Brain pericyte (primary cell): Measurements from ENCODE around the gene GPRIN1.
"Not testable (repeated sequence)": the region's sequence is repeated elsewhere in the genome, so short reads cannot be mapped to it uniquely, and the experiment has no call there.

Source experiments
- DNase-seq: peaks from one replicate; pipeline ENCODE4 v3.0.0-alpha.2; 2012; ENCODE audit warnings: low read depth, low spot score

Gene GPRIN1

GRCh38 chr5:176597417-176598389 lies 12.3 kb downstream of the GPRIN1 start:
- DNase-seq = no peak

DNA sequence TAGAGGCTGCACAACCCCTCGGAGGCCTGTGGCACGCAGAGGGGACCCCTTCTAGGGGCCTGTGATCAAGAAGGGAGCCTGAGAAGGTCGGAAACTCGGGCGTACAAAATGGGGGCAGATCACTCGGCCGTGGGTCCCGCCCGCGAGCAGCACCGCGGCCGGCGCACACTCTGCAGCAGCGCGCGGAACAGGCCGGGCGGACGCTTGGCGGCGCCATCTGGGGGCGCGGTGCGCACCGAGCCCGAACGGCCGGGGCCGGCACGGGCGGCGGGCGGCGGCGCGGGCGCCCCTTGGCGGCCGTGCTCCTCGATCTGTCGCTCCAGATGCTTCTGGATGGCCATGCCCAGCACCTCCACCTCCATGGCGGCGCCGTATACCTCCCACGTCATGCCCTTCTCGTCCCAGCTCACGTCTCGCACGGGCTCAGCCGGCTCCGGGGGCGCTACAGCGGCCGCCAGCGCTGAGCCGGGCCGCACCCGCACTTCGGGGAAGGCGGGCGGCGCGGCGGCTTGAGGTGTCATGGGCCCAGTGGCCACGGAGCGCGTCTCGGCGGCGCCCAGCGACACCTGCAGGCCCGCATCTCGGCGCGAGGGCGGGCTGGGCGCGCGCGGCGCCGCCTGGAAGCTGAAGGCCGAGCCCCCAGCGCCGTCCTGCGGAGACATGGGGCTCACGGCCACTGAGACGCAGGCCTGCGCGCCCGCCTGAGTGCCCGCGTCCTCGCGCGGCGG lies 13.1 kb downstream of the GPRIN1 start:
- no peak for DNase-seq

DNA sequence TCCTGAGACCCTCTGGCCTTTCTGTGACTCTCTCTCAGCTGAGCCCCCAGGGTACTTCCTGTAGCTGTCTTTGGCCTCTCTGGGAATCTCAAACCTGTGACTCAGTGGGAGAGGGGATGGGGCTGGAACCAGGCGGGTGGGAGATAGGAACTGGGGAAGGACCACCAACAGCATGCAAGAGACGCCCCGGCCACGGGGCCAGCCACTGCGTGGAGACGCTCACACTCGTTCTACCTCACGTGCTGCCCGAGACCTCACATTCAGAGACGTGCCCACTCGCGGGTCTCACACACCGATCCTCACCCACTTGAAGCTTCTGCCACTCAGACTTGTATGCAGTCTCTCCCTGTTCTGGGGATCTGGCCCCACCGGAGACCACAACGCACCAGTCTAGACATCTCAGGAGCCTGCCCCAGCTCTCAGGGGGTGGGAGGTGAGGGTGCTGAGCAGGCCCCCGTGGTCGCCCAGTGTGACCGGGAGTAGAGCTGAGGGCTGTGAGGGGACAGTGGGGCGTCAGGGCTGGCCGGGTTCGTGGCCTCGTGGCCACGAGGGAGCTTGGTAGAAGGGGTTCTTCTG lies 13.8 kb downstream of the GPRIN1 start:
- DNase-seq = no peak

DNA sequence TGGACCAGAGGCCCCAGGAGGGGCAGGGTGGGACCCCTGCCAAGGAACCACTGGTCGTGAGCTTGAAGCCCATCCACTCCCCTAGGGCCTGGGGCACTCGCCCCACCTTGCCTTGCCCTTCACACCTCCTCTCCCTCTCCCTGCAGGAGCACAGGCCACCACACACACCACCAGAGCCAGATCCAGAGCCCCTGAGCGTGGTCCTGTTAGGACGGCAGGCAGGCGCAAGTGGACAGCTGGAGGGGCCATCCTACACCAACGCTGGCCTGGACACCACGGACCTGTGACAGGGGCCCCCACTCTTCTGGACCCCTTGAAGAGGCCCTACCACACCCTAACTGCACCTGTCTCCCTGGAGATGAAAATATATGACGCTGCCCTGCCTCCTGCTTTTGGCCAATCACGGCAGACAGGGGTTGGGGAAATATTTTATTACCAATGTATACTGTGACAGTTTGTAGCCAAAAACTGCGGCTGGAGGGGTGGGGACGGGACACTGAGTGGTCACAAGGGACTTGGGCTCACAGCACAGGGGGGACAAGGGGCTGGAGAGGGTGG lies 14.5 kb downstream of the GPRIN1 start:
- DNase-seq = no peak

- DNase-seq = no peak
Observed at GRCh38 chr5:176594554-176594953, 15.4 kb downstream of the GPRIN1 start.

DNA sequence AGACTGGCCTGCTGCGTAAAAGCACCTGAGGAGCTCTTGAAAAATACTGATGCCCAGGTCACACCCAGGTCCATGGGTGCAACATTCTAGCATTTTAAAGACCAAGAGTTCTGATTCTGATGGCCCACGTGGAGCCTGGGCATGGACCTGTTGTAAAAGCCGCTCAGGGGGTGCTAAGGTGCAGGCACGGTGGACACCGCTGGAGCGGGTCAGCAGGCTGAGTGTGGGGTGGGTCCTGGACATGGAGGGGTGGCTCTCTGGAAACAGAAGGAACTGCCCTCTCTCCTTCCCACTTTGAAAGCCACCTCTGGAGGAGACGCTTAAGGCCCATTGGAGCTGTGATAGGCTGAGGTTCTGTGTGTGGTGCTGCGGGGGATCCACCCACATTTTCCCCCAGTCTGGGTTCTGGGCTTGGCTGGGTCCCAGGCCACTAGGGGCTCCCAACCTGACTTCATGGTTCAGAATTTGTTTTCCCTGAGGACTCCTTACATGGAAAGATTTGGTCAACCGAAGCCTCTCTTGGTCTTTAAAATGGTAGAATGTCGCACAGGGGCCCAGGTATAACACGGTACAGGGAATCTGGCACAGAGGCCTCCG lies 16.6 kb downstream of the GPRIN1 start:
- no peak for DNase-seq

- DNase-seq = no peak
Observed at GRCh38 chr5:176592573-176592972, 17.4 kb downstream of the GPRIN1 start.

GRCh38 chr5:176591667-176592066 lies 18.3 kb downstream of the GPRIN1 start:
- DNase-seq = not testable (repeated sequence)

- DNase-seq = no peak
Observed at GRCh38 chr5:176590035-176590717, 19.8 kb downstream of the GPRIN1 start.

- DNase-seq = no peak
Observed at GRCh38 chr5:176589039-176589769, 20.8 kb downstream of the GPRIN1 start.

GRCh38 chr5:176588297-176588696 lies 21.7 kb downstream of the GPRIN1 start:
- no peak for DNase-seq

DNA sequence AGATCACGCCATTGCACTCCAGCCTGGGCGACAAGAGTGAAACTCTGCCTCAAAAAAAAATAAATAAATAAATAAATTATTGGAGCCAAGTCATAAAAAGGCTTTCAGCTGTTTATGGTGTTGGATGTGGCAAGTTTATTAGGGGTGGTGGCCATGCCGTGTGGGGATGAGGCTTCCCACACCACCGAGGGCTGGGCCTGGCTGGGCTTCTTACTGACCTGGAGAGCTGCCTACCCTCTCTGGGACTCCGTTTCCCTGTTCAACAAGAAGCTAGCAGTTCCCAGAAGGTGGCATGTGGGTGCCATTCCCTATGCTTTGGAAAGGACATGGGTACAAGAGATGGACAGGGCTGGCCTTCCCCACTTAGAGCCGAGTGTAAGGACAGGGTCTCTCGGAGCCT lies 22.6 kb downstream of the GPRIN1 start:
- no peak for DNase-seq

DNA sequence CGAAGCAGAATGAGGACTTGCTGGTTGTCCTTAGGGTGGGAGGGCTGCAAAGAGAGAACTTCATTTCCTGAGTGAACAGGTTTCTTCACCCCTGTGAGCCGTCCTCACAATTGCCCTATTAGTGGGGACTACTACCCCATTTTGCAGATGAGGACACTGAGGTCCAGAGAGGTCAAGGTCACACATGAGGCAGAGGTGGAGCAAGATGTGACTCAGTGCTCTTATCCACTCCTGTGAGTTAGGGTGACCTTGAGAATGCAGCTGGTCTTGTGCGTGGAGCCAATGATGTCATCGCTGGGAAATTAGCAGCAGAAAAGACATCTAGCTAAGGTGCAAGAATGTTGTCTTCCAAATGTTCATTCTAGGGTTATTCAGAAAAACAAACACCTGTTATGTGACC lies 26.9 kb downstream of the GPRIN1 start:
- no peak for DNase-seq

DNA sequence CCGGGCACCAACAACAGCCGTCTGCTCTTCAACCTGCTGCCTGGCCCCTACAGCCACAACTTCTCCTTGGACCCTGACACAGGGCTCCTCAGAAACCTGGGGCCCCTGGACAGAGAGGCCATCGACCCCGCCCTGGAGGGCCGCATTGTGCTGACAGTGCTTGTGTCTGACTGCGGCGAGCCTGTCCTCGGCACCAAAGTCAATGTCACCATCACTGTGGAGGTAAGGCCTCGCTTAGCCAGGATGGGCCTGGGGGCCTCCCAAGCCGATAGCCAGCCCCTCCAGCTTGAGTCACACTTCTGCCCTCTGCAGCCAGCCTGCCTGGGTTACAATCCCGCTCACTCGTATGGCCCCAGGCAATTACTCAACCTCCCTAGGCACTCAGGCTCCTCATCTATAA lies 28.6 kb downstream of the GPRIN1 start:
- DNase-seq = no peak

GRCh38 chr5:176579323-176579722 lies 30.6 kb downstream of the GPRIN1 start:
- no peak for DNase-seq

DNA sequence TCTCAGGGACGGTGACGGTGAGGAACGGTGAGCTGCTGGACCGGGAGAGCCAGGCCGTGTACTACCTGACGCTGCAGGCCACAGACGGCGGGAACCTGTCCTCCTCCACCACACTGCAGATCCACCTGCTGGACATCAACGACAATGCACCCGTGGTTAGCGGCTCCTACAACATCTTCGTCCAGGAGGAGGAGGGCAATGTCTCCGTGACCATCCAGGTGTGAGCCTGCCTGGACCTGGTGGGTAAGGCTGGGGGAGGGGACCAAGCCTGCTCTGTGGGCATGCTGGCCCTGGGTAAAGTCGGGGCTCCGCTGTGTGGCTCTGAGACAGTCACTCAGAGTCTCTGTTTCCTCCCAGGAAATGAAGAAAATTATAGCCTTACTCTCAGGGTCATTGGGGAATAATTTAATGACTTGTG lies 31.6 kb downstream of the GPRIN1 start:
- DNase-seq = no peak

GRCh38 chr5:176577312-176578176 lies 32.4 kb downstream of the GPRIN1 start:
- DNase-seq = no peak

DNA sequence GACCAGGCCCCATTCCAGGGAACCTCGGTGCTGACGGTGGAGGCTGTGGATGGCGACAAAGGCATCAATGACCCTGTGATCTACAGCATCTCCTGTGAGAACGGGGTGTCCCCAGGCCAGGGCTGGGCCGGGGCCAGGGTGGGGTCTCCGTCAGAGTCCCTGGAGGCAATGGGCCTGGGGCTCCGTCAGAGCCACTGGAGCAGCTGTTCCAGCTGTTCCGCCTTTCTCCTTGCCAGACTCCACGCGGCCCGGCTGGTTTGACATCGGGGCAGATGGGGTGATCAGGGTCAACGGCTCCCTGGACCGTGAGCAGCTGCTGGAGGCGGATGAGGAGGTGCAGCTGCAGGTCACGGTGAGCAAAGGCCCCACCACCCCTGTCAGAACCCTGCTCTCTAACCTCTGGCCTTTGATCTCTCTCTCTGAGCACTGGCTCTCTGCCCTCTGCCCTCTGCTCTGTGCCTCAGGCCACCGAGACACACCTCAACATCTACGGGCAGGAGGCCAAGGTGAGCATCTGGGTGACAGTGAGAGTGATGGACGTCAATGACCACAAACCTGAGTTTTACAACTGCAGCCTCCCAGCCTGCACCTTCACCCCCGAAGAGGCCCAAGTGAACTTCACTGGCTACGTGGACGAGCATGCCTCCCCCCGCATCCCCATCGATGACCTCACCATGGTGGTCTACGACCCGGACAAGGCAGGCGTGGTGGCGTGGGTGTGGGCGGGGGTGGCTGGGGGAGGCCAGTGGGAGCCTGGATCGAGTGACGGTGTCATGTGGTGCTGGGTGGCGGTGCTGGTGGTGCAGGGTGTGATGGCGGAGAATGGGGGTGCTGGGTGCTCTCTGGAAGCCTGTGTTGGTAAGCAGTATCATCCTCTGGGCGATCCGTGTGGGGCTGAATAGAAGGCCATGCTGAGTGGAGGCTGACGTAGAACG lies 34.2 kb downstream of the GPRIN1 start:
- no peak for DNase-seq
